Naive thymus-derived CD4-positive, alpha-beta T cell (primary cell): ENCODE results near the gene SEC61A2. TPM values are rescaled to one million over a fixed set of nuclear protein-coding genes. Genes with fewer than 3 reads are reported as not detected.
A peak's percentile ranks its signal among the peaks of the same experiment; 100 is the strongest.
"Not testable (repeated sequence)": the region's sequence is repeated elsewhere in the genome, so short reads cannot be mapped to it uniquely, and the experiment has no call there.

Experiments
- ATAC-seq: fragments of 150-1000 bp; cut with Tn5 transposase; 2 replicates; pipeline ENCODE4 v1.10.0; 2021; ENCODE audit warnings: mild to moderate bottlenecking, moderate library complexity
- CTCF ChIA-PET: fragments of 350-600 bp; sonication (Branson Sonifier 250); formaldehyde crosslinking; loops from one replicate; lab custom pipeline; 2021; ENCODE audit warnings: antibody characterized with exemption; lab: Charles Lee
- POLR2A ChIA-PET: fragments of 350-600 bp; sonication (Branson Sonifier 250); formaldehyde crosslinking; loops from one replicate; lab custom pipeline; 2021; ENCODE audit warnings: antibody characterized with exemption, inconsistent platforms; lab: Charles Lee
- DNase-seq, 9 donors: peaks; one replicate each; pipeline versions ENCODE4 v3.0.0 to v3.0.0-alpha.2; 2020 to 2022; ENCODE audit warnings: mixed read lengths in 1 of 9
- H3K27ac ChIP-seq: one replicate; pipeline ENCODE4 v1.7.0; 2013; ENCODE audit warnings: mild to moderate bottlenecking, low read depth, low read length, moderate library complexity
- H3K27me3 ChIP-seq, 2 donors: one replicate each; pipeline ENCODE4 v1.7.0; 2013; ENCODE audit warnings: low read length in 2 of 2, mild to moderate bottlenecking in 2 of 2, moderate library complexity in 2 of 2; ENCODE audit not compliant: control insufficient read depth in 2 of 2, insufficient read depth in 2 of 2
- H3K36me3 ChIP-seq, 3 experiments: 1 replicate in 2 of 3; 2 replicates in 1 of 3; pipeline ENCODE4 v1.7.0; 2013; ENCODE audit warnings: low read length in 3 of 3, mild to moderate bottlenecking in 3 of 3, moderate library complexity in 1 of 3; ENCODE audit not compliant: insufficient read depth in 3 of 3, control insufficient read depth in 2 of 3
- H3K4me1 ChIP-seq, 2 donors: one replicate each; pipeline ENCODE4 v1.7.0; 2013; ENCODE audit warnings: low read length in 2 of 2, mild to moderate bottlenecking in 2 of 2, moderate library complexity in 1 of 2; ENCODE audit not compliant: control insufficient read depth in 2 of 2, insufficient read depth in 2 of 2
- H3K4me3 ChIP-seq: 2 replicates; pipeline ENCODE4 v1.7.0; 2013; ENCODE audit warnings: mild to moderate bottlenecking, low read length
- H3K9me3 ChIP-seq, 3 experiments: 1 replicate in 2 of 3; 2 replicates in 1 of 3; pipeline ENCODE4 v1.7.0; 2013; ENCODE audit warnings: low read length in 3 of 3; ENCODE audit not compliant: control insufficient read depth in 2 of 3
- H3K27ac Mint-ChIP-seq, 9 donors: one replicate each; pipeline ENCODE4 v1.8.0; 2020 to 2022; ENCODE audit warnings: mixed read lengths in 9 of 9, mild to moderate bottlenecking in 8 of 9, moderate library complexity in 5 of 9, inconsistent platforms in 2 of 9
- H3K27me3 Mint-ChIP-seq, 5 donors: one replicate each; pipeline ENCODE4 v1.8.0; 2021 to 2022; ENCODE audit warnings: mixed read lengths in 5 of 5, mild to moderate bottlenecking in 1 of 5
- H3K36me3 Mint-ChIP-seq, 5 donors: one replicate each; pipeline ENCODE4 v1.8.0; 2020 to 2022; ENCODE audit warnings: mixed read lengths in 5 of 5, mild to moderate bottlenecking in 3 of 5, inconsistent platforms in 1 of 5
- H3K4me1 Mint-ChIP-seq, 7 donors: one replicate each; pipeline ENCODE4 v1.8.0; 2020 to 2022; ENCODE audit warnings: mixed read lengths in 7 of 7, mild to moderate bottlenecking in 3 of 7, inconsistent platforms in 1 of 7
- H3K4me3 Mint-ChIP-seq, 10 donors: one replicate each; pipeline ENCODE4 v1.8.0; 2020 to 2022; ENCODE audit warnings: mild to moderate bottlenecking in 10 of 10, mixed read lengths in 10 of 10, moderate library complexity in 6 of 10, inconsistent platforms in 2 of 10
- H3K9me3 Mint-ChIP-seq, 11 donors: one replicate each; pipeline ENCODE4 v1.8.0; 2020 to 2022; ENCODE audit warnings: mixed read lengths in 11 of 11, mild to moderate bottlenecking in 4 of 11, inconsistent platforms in 1 of 11, moderate library complexity in 1 of 11
- intact Hi-C, 2 donors: fragments of 100-400 bp; cut with micrococcal nuclease; formaldehyde crosslinking; loops; one replicate each; pipeline ENCODE4 v1.15.1; 2023
- polyA plus RNA-seq, 2 donors: library from polyadenylated mRNA; unstranded; fragments of 300-500 nt; fragmentation: Illumina TruSeq; gene quantifications; one replicate each; pipeline ENCODE4 v1.2.3, GENCODE V29; 2021
- total RNA-seq, 6 experiments: library from RNA in 5 of 6; stranded (reverse) in 5 of 6; gene quantifications; 1 replicate in 5 of 6; 2 replicates in 1 of 6; pipeline ENCODE4 v1.2.3 and lab custom pipeline; 2021 to 2026

Gene SEC61A2
- total RNA-seq (10 to 100 TPM in 3 of 5 experiments, 1 to 10 TPM in 2; 7.8 to 15.7 (median 12.7) TPM), polyA plus RNA-seq (1 to 10 TPM; 1.9 to 2.2 TPM), total RNA-seq (lab: John Stamatoyannopoulos, UW) (11.6 reads per million, percentile 39 among the genes with 10 or more reads in this experiment)

- POLR2A ChIA-PET: interaction anchor here (0.6 to 1.0 kb wide), 5 partner anchors 13 to 1223 kb away, joined by 3 to 5 read pairs (median 3); partner anchors contain the start of gene UPF2
- H3K27ac ChIP-seq: peak within 1 kb of the TSS; percentile 85
These were observed at the start of gene SEC61A2 for GRCh38 chr10:12129222-12130111. TSS of gene SEC61A2 (plus strand) at chr10:12129677. CDS start at chr10:12129788, 111 bp downstream.

GRCh38 chr10:12081470-12081869 is 48.0 kb upstream of the SEC61A2 start:
- DNase-seq (no peak), ATAC-seq (no peak)
- Histone ChIP-seq H3K9me3 (no peaks in the 10 kb centered on the region), H3K27me3 (no peaks in the 10 kb centered on the region), H3K27ac (no peak overlapping the region), H3K4me1 (no peaks in the 10 kb centered on the region), H3K36me3 (peaks cover 0 to 13% (median 0%) of the 10 kb centered on the region in 3 experiments), H3K4me3 (no peak overlapping the region)
- Mint-ChIP-seq H3K36me3 (peaks cover 0 to 34% (median 16%) of the 10 kb centered on the region in 5 donors), H3K9me3 (no peaks in the 10 kb centered on the region), H3K27ac (no peak overlapping the region), H3K4me1 (peaks cover 0 to 6% (median 0%) of the 10 kb centered on the region in 7 donors), H3K27me3 (no peaks in the 10 kb centered on the region), H3K4me3 (no peak overlapping the region)
- intact Hi-C loops: no loop called here
- POLR2A ChIA-PET: no interaction called here
- CTCF ChIA-PET: no interaction called here

More at GRCh38 chr10:12129222-12130111, at the start of gene SEC61A2:
- no peaks in the 10 kb centered on the region for H3K27me3 ChIP-seq
- H3K4me1 ChIP-seq: peaks cover 5 to 12% of the 10 kb centered on the region in 2 donors
- ATAC-seq (peak; percentile 96), DNase-seq (peak; percentile 89 to 100 (median 95))
- peak within 1 kb of the TSS; percentile 52 to 93 (median 83) for H3K27ac Mint-ChIP-seq
- no peaks in the 10 kb centered on the region for H3K36me3 ChIP-seq
- H3K4me3 ChIP-seq: peak within 1 kb of the TSS; percentile 48
- peaks cover 0 to 2% (median 0%) of the 10 kb centered on the region in 11 donors for H3K9me3 Mint-ChIP-seq
- peaks cover 0 to 18% (median 0%) of the 10 kb centered on the region in 5 donors for H3K36me3 Mint-ChIP-seq
- no peaks in the 10 kb centered on the region for H3K9me3 ChIP-seq
- CTCF ChIA-PET: interaction anchor here (0.6 kb wide), 1 partner anchor 100 kb away, joined by 3 read pairs; no protein-coding TSS in a partner anchor
- peaks cover 12 to 35% (median 26%) of the 10 kb centered on the region in 7 donors for H3K4me1 Mint-ChIP-seq
- intact Hi-C loops: loop anchor here (1.0 to 10.0 kb wide), 8 partner anchors 17 to 1218 kb away; partner anchors contain the start of genes DHTKD1 (in 2 of the 2), NUDT5 (in 2 of the 2), PROSER2 (in 1 of the 2) and SEPHS1 (in 1 of the 2)
- H3K27me3 Mint-ChIP-seq: no peaks in the 10 kb centered on the region
- peak within 1 kb of the TSS; percentile 83 to 93 (median 89) for H3K4me3 Mint-ChIP-seq

DNA sequence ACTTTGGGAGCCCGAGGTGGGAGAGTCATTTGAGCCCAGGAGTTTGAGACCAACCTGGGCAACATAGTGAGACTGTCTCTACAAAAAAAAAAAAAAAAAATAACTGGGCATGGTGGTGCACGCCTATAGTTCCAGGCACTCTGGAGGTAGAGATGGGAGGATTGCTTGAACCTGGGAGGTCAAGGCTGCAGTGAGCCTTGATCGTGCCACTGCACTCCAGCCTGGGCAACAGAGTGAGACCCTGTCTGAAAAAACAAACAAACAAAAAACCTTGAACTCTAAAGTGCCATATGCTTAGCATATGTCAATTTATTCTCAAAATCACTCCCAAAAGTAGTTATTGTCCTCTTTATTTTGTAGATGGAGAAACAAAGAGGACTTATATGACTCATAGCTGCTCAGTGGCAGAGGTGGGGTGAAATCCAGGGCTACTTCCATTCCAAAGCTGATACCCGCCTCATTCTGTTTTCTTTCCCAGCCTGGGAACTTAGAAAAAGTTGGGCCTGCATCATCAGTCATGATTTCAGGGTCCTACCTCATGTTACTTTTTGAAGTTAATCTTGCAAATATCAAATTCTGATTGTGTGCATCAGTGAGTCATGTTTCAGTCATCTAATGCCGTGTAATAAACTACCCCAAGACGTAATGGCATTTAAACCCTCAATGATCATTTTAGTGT is 47.5 kb upstream of the SEC61A2 start:
- no peak for ATAC-seq
- H3K4me3 ChIP-seq: no peak overlapping the region
- Mint-ChIP-seq H3K27ac (no peak overlapping the region), H3K4me1 (peaks cover 0 to 6% (median 0%) of the 10 kb centered on the region in 7 donors), H3K9me3 (no peaks in the 10 kb centered on the region), H3K36me3 (peaks cover 0 to 40% (median 16%) of the 10 kb centered on the region in 5 donors), H3K4me3 (no peak overlapping the region), H3K27me3 (no peaks in the 10 kb centered on the region)
- no peaks in the 10 kb centered on the region for H3K27me3 ChIP-seq
- intact Hi-C loops: no loop called here
- no peaks in the 10 kb centered on the region for H3K9me3 ChIP-seq
- no peak overlapping the region for H3K27ac ChIP-seq
- DNase-seq: no peak
- no peaks in the 10 kb centered on the region for H3K4me1 ChIP-seq
- ChIA-PET CTCF (no interaction called here), POLR2A (interaction anchor here (0.6 kb wide), 1 partner anchor 9 kb away, joined by 5 read pairs; no protein-coding TSS in a partner anchor)
- peaks cover 0 to 19% (median 0%) of the 10 kb centered on the region in 3 experiments for H3K36me3 ChIP-seq

DNA sequence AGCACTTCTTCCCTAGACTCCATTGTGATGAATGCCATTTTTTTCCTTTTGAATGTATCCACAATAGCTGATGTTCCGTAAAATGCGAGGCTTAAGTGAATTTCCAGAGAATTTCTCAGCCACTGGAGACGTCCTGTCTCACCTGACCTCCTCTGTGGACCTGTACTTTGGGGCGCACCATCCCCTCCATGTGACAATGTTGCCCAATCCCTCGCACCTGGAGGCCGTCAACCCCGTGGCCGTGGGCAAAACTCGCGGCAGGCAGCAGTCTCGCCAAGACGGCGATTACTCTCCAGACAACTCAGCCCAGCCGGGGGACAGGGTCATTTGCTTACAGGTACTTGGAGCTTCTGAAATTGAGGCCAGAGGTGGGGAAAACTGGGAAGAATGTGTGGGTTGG is 40.6 kb upstream of the SEC61A2 start:
- Histone ChIP-seq H3K36me3 (peaks cover 0 to 54% (median 0%) of the 10 kb centered on the region in 3 experiments), H3K9me3 (no peaks in the 10 kb centered on the region), H3K4me3 (no peak overlapping the region), H3K4me1 (no peaks in the 10 kb centered on the region), H3K27ac (no peak overlapping the region), H3K27me3 (no peaks in the 10 kb centered on the region)
- H3K27ac Mint-ChIP-seq: no peak overlapping the region
- no peak for ATAC-seq
- H3K27me3 Mint-ChIP-seq: no peaks in the 10 kb centered on the region
- no peak overlapping the region for H3K4me3 Mint-ChIP-seq
- peaks cover 0 to 66% (median 35%) of the 10 kb centered on the region in 5 donors for H3K36me3 Mint-ChIP-seq
- H3K4me1 Mint-ChIP-seq: peaks cover 0 to 5% (median 0%) of the 10 kb centered on the region in 7 donors
- H3K9me3 Mint-ChIP-seq: no peaks in the 10 kb centered on the region
- DNase-seq: no peak
- CTCF ChIA-PET: no interaction called here
- intact Hi-C loops: no loop called here
- POLR2A ChIA-PET: interaction anchor here (0.6 kb wide), 1 partner anchor 146 kb away, joined by 4 read pairs; no protein-coding TSS in a partner anchor

DNA sequence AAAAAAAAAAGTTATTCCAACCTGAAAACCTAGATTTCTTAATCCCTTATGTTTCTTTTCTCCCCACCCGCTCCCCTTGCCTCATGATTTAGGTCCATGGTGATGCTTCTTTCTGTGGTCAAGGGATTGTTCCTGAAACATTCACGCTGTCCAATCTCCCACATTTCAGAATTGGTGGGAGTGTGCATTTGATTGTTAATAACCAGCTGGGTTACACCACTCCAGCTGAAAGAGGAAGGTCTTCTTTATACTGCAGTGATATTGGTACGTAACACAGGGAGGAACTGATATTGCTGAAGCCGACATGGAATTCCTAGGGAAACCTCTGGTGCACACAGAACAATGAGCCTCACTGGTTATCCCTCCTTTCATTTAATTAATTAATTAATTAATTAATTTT is 38.1 kb upstream of the SEC61A2 start:
- H3K27me3 ChIP-seq: no peaks in the 10 kb centered on the region
- peaks cover 0 to 66% (median 32%) of the 10 kb centered on the region in 5 donors for H3K36me3 Mint-ChIP-seq
- H3K9me3 ChIP-seq: no peaks in the 10 kb centered on the region
- no peaks in the 10 kb centered on the region for H3K9me3 Mint-ChIP-seq
- H3K4me3 ChIP-seq: no peak overlapping the region
- ChIA-PET POLR2A (interaction anchor here (0.6 kb wide), 2 partner anchors 9 to 372 kb away, joined by 3 to 5 read pairs; no protein-coding TSS in a partner anchor), CTCF (no interaction called here)
- peaks cover 0 to 55% (median 0%) of the 10 kb centered on the region in 3 experiments for H3K36me3 ChIP-seq
- no peaks in the 10 kb centered on the region for H3K4me1 ChIP-seq
- H3K27me3 Mint-ChIP-seq: no peaks in the 10 kb centered on the region
- ATAC-seq: no peak
- peaks cover 0 to 5% (median 0%) of the 10 kb centered on the region in 7 donors for H3K4me1 Mint-ChIP-seq
- no peak overlapping the region for H3K4me3 Mint-ChIP-seq
- DNase-seq: no peak
- intact Hi-C loops: no loop called here
- peak overlapping the region in 1 of 9 donors; percentile 77 for H3K27ac Mint-ChIP-seq
- H3K27ac ChIP-seq: no peak overlapping the region

DNA sequence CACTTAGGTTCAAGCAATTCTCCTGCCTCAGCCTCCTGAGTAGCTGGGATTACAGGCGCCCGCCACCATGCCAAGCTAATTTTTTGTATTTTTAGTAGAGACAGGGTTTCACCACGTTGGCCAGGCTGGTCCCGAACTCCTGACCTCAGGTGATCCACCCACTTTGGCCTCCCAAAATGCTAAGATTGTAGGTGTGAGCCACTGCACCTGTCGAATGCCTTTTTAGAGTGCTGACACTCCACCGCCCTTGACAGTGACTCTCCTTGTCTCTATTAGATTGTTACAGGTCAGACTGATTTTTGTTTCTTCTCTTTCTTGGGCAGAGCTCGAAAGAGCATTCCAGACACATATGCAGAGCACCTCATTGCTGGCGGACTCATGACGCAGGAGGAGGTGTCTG is 32.1 kb upstream of the SEC61A2 start:
- ATAC-seq, DNase-seq, H3K9me3 ChIP-seq, H3K4me1 ChIP-seq, H3K27me3 ChIP-seq, H3K27ac Mint-ChIP-seq, H3K9me3 Mint-ChIP-seq, POLR2A ChIA-PET, H3K4me1 Mint-ChIP-seq, H3K4me3 ChIP-seq, CTCF ChIA-PET, intact Hi-C loops, H3K4me3 Mint-ChIP-seq, H3K27ac ChIP-seq, H3K27me3 Mint-ChIP-seq: not testable (repeated sequence)
- H3K36me3 Mint-ChIP-seq: peaks cover 7 to 60% (median 33%) of the 10 kb centered on the region in 5 donors
- peaks cover 0 to 48% (median 7%) of the 10 kb centered on the region in 3 experiments for H3K36me3 ChIP-seq
